Measurements from ENCODE around the gene IGFBP4.

IGFBP4 gene

DNA sequence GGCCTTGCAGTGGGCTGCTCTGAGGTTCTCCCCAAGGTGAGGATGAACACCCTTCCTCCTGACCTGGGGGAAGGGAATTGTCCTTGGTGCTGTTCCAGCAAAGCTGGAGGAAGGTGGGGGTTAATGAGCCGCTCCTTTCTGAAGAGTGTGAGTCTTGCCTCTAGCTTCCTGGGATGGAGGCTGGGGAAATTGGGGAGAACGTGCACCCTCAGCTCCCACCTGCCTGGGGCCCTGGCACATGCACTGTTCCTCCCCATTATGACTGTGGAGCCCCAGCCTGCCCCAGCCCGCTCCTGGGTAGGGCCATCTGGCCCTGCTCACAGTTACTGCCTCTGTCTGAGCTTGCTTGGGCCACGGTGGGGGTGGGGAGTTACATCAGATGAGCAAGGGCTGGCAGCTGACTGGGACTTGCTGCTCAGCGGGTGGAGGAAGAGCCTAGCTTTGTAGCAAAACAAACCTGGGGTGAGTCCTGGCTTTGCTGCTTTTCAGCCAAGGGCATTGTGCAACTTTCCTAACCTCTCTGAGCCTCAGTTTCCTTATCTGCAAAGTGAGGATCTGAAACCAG lies 47.1 kb downstream of the IGFBP4 start:
- peak; percentile 64 for DNase-seq (ENCODE audit: low spot score)

- no peak for DNase-seq (ENCODE audit: low spot score)
These were observed 47.7 kb downstream of the IGFBP4 start for GRCh38 chr17:40490982-40491381.

- DNase-seq (ENCODE audit: low spot score), result no peak
These were observed 48.2 kb downstream of the IGFBP4 start for GRCh38 chr17:40491486-40491885.

GRCh38 chr17:40493697-40494096 lies 50.4 kb downstream of the IGFBP4 start:
- no peak for DNase-seq (ENCODE audit: low spot score)

- DNase-seq (ENCODE audit: low spot score), result no peak
These were observed 51.9 kb downstream of the IGFBP4 start for GRCh38 chr17:40495140-40495539.

GRCh38 chr17:40496170-40496569 lies 52.9 kb downstream of the IGFBP4 start:
- DNase-seq (ENCODE audit: low spot score), result no peak

GRCh38 chr17:40496634-40497420 lies 53.6 kb downstream of the IGFBP4 start:
- DNase-seq (ENCODE audit: low spot score), result no peak

DNA sequence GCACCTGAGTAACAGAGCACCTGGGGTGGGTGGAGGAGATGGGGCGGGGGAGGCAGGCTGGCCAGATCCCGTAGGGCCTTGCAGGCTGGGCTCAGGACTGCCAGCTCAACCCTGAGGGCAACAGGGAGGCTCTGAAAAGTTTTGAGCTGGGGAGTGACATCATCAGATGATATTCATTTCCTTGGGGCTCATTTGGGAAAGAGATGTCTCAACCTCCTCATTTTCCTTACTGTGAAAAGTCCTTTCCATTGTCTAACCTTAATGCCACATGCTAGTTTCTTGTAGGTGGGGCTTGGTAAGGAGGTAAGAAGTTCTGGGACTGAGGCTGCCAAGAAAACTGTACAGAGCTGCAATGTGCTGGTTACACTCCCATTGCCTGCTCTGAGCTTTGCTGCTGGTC lies 54.4 kb downstream of the IGFBP4 start:
- DNase-seq (ENCODE audit: low spot score), result peak; percentile 50

- no peak for DNase-seq (ENCODE audit: low spot score)
These were observed 55.2 kb downstream of the IGFBP4 start for GRCh38 chr17:40498281-40499084.

GRCh38 chr17:40499551-40500189 lies 56.4 kb downstream of the IGFBP4 start:
- peak; percentile 82 for DNase-seq (ENCODE audit: low spot score)

DNA sequence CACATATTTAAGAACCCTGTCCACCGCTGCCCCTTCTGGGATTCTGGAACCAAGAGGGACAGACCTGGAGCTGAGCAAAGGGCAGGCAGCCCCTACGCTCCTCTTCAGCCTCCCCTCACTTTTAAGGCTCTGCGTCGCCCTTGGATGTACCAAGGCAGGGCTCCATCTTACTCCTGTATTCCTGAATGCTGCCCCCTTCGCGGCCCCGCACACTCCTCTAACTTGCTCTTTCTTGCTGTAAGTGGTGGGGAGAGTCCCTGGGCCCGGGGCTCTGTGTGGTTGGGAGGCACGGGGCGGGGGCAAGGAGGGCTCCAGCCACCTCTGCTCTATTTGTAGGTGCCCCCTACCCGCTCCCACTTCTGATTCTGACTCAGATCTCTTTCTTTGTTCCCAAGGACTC lies 56.9 kb downstream of the IGFBP4 start:
- no peak for DNase-seq (ENCODE audit: low spot score)

GRCh38 chr17:40500709-40501108 lies 57.5 kb downstream of the IGFBP4 start:
- no peak for DNase-seq (ENCODE audit: low spot score)

GRCh38 chr17:40501499-40501911 lies 58.3 kb downstream of the IGFBP4 start, which contains the start of gene TNS4:
Gene TNS4 (minus strand): TSS chr17:40501623. CDS start chr17:40496425, 5,198 bp downstream.
- DNase-seq (ENCODE audit: low spot score), result no peak

GRCh38 chr17:40502716-40503115 lies 59.5 kb downstream of the IGFBP4 start:
- no peak for DNase-seq (ENCODE audit: low spot score)

- no peak for DNase-seq (ENCODE audit: low spot score)
These were observed 59.9 kb downstream of the IGFBP4 start for GRCh38 chr17:40503154-40503553.

DNA sequence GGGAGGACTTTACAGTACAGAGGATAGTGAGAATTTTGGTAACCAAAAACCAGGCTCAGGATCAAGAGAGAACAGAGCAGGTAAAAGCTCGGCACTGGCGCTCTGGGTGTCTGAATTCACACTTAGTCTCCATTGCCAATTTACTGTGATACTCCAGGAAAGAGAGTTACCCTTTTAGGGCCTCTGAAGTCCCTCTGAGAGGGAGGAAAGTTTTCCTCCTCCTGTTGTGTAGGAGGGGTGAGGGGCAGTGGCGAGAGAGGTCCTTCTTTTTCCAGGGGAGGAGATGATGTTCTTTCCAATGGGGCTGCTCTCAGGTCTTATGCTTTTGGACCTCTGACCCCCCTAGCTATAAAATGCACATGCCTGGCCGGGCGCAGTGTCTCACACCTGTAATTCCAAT lies 63.5 kb downstream of the IGFBP4 start:
- no peak for DNase-seq (ENCODE audit: low spot score)

Measured in AG08395 (cell line).